HT1080 (cell line): ENCODE measurements around the gene CHST11. TPM values are rescaled to one million over a fixed set of nuclear protein-coding genes. Genes with fewer than 3 reads are reported as not detected.

Experiments used
- DNase-seq: peaks from one replicate; pipeline ENCODE4 v3.0.0-alpha.2; 2015; ENCODE audit warnings: low read depth
- total RNA-seq: library from RNA; depleted of rRNA; stranded (reverse); fragments of >200 nt; shearing (Covaris generic); gene quantifications from 2 replicates; pipeline ENCODE4 v1.2.3, GENCODE V29; 2014

The CHST11 gene
- total RNA-seq, 1 experiment from 2014 or later, result 54.3 TPM

DNA sequence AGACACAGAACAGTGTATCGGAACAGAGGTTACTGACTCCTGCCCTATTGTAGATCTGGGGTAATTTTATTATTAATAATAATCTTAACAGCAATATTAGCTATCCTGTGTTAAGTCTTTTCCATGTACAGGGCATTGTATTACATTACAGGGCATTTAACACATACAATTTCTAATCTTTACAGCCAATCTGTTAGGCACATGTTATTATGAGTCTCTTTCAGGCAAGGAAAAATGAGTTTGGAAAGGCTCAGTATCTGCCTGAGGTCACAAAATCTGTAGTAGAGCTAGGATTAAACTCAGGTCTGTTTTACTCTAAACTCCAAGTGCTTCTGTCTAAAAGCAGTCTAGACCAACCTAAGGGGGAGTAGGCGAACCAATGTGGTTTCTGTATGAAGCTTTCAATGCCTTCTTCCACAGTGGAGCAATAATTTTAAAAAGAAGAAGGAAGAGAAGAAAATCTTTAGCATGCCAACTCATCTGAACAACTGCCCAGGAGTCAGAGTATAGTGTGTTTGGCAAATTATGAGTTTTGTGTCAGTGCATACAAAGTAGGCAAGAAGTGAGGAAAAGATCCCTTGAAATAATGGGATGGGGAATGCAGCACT, 192.6 kb downstream of the CHST11 start:
- DNase-seq, result no peak

GRCh38 chr12:104649921-104650320, 193.2 kb downstream of the CHST11 start:
- DNase-seq, result no peak

DNA sequence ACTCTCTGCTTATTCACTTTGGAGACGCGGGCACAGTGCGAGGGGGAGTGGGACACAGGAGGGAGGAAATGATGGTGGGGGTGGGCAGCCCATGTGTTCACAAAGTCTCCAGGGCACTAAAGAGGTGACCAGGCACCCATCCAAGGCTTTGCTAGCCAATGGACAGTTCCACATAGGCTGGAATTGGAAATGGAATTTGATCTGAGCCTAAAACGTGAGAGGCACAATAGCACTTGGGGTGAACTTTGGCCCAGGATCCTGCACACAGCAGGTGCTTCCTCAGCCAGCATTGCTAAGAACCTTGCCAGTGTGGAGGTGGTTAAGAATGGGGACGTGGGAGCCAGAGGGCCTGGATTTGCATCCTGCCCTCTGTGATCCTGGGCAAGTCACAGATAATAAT, 193.8 kb downstream of the CHST11 start:
- no peak for DNase-seq

DNA sequence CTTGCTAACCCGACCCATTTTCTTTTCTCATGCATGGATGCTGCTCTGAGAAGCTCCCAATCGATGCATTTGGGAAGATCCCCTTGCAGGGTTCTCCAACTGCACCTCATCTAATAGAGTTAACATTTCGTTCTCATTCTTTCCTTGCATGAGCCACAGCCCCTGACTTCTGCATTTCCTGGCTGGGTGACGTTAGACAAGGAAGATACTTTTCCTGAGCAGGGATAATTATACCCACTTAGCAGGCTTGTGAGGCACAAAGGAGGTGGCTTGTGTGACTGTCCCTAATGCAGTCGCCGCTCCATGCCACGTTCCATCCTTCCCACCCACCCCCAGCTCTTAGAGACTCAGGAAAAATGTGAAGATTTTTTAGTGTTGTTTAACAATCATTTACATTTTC, 195.1 kb downstream of the CHST11 start:
- no peak for DNase-seq

- no peak for DNase-seq
Observed at GRCh38 chr12:104652358-104652757, 195.6 kb downstream of the CHST11 start.

DNA sequence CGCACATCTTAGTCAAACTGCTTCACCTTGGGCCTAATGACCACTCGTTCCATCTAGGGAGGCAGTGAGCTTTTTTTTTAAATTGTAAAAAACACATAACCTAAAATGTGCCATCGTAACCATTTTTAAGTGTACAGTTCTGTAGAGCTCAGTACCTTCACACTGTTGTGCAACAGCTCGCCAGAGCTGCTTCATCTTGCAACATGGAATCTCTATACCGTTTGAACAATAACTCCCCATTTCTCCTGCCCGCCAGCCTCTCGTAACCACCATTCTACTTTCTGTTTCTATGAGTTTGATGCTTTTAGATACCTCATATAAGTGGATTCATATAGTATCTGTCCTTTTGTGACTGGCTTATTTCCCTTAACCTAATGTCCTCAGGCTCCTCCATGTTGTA, 196.2 kb downstream of the CHST11 start:
- no peak for DNase-seq

GRCh38 chr12:104653730-104654664, 197.2 kb downstream of the CHST11 start:
- no peak for DNase-seq

DNA sequence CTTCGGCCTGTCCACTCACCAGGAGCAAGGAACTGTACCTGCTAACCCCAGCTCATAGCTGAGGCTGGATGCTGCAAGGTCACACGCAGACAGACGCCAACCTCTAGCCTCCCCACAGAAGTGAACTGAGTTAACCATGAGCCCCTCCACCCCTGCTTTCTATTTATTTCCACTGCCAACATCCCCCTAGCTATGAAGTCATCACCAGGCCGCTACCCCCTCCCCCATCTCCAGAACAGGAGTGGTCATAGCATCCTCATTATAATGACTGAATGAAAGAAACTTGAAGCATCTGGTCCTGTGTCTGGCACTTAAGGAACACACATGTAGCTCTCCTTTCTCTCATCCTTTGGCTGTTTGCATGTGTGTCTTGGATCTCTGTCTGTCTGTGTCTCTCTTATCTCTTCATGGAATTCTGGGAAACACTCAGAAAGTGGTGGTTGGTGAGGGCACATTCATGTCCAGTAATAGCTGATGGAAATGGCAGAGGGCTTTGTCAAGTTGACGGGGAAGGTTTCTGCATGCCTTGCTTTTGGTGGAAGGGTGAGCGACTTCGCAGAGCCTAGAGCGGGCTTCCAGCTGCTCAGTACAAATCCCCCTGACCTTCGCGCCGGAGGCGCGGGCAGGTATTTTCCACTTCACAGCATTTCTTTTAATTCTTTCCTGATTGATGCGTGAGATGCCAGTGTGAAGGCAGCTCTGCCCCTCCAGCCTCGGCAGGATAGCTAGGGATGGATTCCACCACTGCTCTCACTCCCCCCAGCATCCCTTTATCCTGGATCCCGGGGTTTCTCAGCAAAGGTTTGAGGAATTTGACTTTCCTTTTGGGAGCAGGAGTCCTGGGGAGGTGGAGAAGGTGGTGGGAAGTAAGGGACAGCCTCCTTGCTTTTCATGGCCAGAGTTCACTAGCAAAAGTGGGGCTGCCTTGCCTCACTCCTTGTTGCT, 198.2 kb downstream of the CHST11 start:
- no peak for DNase-seq

GRCh38 chr12:104656383-104656782, 199.6 kb downstream of the CHST11 start:
- DNase-seq, result no peak

GRCh38 chr12:104656921-104657320, 200.2 kb downstream of the CHST11 start:
- no peak for DNase-seq

DNA sequence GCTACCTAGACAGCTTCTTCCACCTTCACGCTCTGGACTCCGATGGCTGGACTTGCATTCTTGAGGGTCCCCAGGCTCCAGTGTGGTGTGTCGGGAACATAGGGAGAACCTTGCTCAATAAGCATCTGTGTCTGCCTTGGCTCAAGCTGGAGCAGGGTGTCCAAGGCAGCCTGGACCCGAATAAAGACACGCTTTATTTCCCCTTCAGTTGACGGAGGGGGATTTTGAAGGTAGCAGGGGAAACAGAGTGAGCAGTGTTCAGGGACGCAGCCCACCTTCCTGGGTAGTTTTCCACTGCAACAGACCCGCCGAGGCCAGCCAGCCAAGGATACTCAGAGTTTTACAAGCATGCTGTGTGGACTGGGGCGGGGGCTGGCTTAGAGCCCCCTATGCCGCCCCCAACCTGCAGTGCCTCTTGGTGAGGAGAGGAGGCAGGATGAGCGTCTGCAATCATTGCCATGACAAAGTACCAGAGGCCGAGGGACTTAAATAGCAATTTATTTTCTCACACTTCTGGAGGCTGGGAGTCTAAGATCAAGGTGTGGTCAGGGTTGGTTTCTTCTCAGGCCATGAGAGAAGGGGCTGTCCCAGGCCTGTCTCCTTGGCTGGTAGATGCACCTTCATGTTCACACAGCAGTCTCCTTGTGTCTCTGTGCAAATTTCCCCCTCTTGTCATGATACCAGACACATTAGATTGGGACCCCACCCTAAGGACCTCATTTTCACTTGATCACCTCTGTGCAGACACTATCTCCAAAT, 201.2 kb downstream of the CHST11 start:
- no peak for DNase-seq

GRCh38 chr12:104659058-104659457, 202.3 kb downstream of the CHST11 start:
- no peak for DNase-seq

- DNase-seq, result no peak
Observed at GRCh38 chr12:104662203-104662602, 205.5 kb downstream of the CHST11 start.

GRCh38 chr12:104662908-104663307, 206.2 kb downstream of the CHST11 start:
- no peak for DNase-seq

GRCh38 chr12:104664351-104664750, 207.6 kb downstream of the CHST11 start:
- DNase-seq, result no peak

DNA sequence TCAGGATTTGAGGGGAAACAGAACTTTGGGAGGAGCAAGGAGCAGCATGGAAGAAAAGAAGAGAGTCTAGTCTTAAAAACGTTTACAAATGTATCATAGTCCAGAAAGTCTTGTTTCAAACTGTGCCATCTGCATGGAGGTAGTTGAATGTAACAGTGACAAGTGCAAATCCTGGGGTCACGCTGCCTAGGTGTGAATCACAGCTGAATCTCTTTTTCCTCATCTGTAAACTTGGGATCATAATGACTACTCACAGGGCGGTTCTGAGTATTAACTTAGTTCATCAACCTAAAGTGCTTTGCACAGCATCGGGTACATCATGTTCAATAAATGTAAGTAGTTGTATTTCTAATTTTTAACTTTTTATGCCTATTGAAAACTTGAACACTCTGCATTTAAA, 208.5 kb downstream of the CHST11 start:
- no peak for DNase-seq

DNA sequence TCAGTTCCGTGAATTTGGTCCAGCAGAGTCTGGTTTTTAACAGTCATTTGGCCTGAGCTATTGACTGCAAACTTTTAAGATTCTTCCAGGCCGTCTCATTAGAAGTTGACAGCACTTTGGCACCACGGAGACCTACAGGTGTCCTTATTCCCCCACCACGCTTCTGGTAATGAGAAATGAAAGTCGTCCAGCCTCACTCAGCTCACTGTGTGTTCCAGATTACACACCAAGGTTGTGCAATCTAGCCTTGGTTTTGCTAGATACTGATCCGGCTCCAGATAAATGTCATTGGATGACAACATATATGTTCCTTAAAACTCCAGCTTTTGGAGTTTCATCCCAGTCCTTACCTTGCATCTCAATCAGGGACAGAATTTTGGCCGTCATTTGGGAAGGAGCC, 210.4 kb downstream of the CHST11 start:
- DNase-seq, result no peak

DNA sequence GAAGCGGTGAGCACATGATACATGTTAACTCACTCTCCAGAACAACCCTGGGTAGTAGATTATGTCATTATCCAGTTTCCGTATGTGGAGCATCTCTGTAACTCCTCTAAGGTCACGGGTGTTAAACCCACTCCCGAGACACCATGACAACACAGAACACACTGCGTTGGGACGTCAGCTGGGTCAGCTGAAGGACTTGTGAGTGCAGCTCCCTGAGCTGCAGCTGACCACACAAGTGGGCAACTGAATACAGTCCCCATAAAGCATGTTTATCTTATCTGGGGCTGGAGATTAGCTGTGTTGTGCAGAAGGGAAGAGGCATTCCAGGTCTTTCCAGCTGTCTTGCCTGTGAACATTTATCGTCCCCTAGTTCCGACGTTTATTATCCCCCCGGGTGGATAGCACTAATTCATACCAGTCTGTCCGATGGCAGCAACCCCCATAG, 211.5 kb downstream of the CHST11 start:
- no peak for DNase-seq

- no peak for DNase-seq
Observed at GRCh38 chr12:104669089-104669721, 212.5 kb downstream of the CHST11 start.

GRCh38 chr12:104669851-104670337, 213.1 kb downstream of the CHST11 start:
- DNase-seq, result no peak
